GM13976 (cell line): Measurements from ENCODE around the gene LIMS3.
"Not testable (repeated sequence)": the region's sequence is repeated elsewhere in the genome, so short reads cannot be mapped to it uniquely, and the experiment has no call there.

Experiments used
- DNase-seq: peaks from one replicate; pipeline ENCODE4 v3.0.0; 2012; ENCODE audit warnings: low spot score
- in situ Hi-C: fragments of 300-500 bp; cut with MboI; formaldehyde crosslinking; loops from one replicate; pipeline ENCODE4 v1.12.0; 2022; ENCODE audit warnings: low sequenced_read_pairs, mixed read lengths, inconsistent platforms; ENCODE audit not compliant: unreplicated experiment

Gene LIMS3

GRCh38 chr2:109898462-109899336, at the start of gene LIMS3:
LIMS3 (plus strand) TSS chr2:109898688; CDS start chr2:109898729, 41 bp downstream.
- DNase-seq, in situ Hi-C loops: not testable (repeated sequence)

DNA sequence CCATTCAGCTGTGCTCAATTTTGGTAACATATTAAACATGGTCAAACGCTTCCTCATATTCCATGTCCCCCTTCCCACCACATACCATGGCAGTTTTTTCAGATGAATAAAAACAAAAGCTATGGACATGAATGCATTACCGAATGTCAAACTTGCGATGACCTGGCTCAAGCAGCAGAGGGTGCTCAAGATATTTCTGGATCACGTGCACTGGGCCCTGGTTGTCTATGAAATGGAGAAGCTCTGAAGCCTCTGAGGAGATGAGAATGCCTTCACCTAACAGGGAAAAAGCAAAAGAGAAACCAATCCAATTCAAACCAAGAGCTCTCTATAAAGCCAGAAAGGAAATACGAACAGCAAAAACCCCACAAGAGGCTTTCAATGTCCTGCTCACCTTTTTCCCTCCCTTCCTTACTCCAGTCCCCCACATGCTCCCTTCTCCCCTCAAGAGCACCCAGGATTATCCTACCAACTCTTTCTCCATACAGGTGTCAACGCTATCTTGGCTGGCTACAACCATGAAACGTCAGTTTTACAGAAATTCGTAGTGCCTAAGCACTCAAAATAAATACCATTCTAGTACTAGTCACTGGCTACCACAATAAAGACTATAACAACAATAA, 27.2 kb upstream of the LIMS3 start:
- DNase-seq, in situ Hi-C loops: not testable (repeated sequence)

- in situ Hi-C loops, DNase-seq: not testable (repeated sequence)
Measured at GRCh38 chr2:109876625-109877024, 21.9 kb upstream of the LIMS3 start.

GRCh38 chr2:109882112-109882511, 16.4 kb upstream of the LIMS3 start:
- in situ Hi-C loops, DNase-seq: not testable (repeated sequence)

DNA sequence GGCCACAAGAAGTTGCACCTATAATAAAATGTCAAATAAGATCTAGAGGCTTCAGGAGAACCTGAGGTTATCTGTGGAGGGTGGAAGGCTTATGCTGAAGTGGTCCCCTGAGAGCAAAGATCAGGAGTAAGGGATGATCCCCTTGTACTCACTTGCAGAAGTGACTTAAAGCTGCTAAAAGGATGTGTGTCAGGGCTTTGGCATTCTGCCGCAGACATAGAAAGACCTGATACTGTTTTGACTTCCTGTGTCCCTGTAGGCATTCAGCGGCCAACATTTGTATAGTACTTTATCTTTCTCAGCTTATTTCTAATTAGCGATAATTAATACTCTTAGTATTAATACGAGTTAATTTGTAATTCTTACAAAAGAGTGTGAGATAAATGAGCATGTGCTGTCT, 10.1 kb upstream of the LIMS3 start:
- in situ Hi-C loops, DNase-seq: not testable (repeated sequence)

DNA sequence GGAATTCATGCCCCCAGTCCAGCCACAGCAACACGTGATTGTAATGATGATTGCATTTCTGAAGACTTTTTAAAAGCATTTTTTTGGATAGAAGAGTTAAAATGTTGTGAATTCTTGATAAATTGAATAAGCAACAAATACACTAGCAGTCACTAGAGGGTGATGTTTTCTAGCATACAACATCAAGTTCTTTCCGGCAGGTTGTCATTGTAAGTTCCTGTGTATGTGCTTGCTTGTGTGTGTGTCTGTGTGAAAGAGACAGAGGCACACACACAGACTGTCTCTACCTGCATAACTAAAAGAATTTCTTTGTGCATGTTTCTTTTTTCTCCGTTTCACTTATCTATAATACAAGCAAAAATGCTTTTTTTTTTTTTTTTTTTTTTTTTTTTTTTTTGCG, 8.6 kb upstream of the LIMS3 start:
- in situ Hi-C loops, DNase-seq: not testable (repeated sequence)

DNA sequence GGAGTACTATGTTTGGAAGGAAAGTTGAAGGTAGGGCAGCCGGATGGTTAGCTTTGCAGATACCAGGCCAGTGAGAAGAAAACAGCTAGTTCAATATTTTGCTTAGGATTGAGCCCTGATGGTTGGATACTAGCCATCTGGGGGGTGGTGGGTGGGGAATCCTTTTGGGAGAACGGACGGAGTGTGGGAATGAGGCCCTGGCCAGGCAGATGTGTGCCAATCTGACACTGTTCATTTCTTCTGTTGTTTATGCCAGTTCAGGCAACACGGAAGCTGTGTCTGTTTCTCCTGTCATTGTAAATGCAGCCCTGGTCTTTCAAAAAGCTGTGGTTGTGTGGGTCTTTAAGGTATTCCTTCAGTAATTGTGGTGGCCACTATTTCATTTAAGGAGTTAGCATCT, 7.5 kb upstream of the LIMS3 start:
- DNase-seq, in situ Hi-C loops: not testable (repeated sequence)

- in situ Hi-C loops, DNase-seq: not testable (repeated sequence)
Measured at GRCh38 chr2:109893736-109894135, 4.8 kb upstream of the LIMS3 start.

- DNase-seq, in situ Hi-C loops: not testable (repeated sequence)
Measured at GRCh38 chr2:109894141-109894540, 4.3 kb upstream of the LIMS3 start.

DNA sequence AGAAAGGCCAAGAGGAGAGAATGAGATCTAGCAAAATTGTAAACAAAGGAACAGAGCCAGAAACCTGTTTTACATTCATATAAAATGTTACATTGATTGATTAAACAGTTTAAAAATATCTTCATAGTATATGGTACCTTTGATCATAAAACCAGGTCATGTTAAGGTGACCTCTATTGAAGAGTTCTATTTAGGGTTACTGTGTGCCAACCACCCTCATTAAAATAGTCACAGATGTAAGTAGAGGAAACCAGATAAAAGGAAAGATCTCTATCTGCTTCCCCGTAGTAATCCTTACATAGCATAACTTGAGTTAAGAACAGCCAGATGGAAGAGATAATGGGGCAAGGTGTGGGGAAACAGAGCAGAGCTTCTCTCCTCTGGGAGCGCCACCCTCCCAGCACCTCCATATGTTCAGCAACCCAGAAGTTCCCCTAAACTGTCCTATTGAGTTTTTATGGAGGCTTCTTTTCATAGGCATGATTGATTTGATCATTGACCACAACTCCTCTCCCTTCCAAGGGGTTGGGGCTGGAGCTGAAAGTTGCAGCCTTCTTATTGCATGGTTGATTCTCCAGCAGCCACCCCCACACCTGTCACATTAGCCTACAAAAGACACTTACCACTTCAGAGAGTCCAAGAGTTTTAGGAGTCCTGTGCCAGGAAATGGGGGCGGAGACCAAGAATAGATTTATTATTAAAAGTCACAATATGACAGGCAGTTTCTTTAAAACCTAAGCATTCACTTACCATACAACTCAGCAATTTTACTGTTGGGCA, 3.2 kb upstream of the LIMS3 start:
- DNase-seq, in situ Hi-C loops: not testable (repeated sequence)

- DNase-seq, in situ Hi-C loops: not testable (repeated sequence)
Measured at GRCh38 chr2:109896212-109896611, 2.3 kb upstream of the LIMS3 start.

- DNase-seq, in situ Hi-C loops: not testable (repeated sequence)
Measured at GRCh38 chr2:109897769-109898461, 573 bp upstream of the LIMS3 start.

DNA sequence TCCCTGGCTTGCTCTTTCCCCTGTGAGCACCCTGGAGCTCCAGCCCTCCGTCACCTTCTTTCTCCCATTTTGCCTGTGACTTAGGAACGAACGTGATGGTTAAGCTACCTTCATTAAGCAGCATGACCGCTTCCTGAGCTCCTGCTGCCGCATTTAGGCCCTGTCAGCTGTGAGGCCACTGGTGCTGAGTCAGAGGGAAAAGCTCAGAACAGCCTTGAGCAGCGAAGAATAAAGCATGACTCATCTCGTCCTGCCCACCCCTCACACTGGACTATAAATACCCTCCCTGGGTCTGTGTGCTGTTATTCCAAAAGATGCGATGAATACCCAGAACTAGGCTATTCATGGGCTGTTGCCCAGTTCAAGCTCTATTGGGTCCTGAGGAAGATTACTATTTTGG, 7.3 kb downstream of the LIMS3 start:
- in situ Hi-C loops, DNase-seq: not testable (repeated sequence)

- DNase-seq, in situ Hi-C loops: not testable (repeated sequence)
Measured at GRCh38 chr2:109908626-109909025, 10.1 kb downstream of the LIMS3 start.

GRCh38 chr2:109910789-109911188, 12.3 kb downstream of the LIMS3 start:
- in situ Hi-C loops, DNase-seq: not testable (repeated sequence)

GRCh38 chr2:109913911-109914310, 15.4 kb downstream of the LIMS3 start:
- DNase-seq, in situ Hi-C loops: not testable (repeated sequence)

DNA sequence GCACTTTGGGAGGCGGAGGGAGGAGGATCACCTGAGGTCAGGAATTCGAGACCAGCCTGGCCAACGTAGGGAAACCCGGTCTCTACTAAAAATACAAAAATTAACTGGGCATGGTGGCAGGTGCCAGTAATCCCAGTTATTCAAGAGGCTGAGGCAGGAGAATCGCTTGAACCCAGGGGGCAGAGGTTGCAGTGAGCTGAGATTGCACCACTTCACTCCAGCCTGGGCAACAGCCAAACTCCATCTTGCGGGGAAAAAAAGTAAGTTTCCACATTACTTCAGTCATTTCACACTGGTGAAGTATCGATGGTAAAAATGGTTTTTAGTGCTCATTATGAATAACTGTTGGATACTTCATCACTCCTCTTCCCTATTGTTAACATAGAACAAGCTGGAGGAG, 16.1 kb downstream of the LIMS3 start:
- in situ Hi-C loops, DNase-seq: not testable (repeated sequence)

GRCh38 chr2:109915830-109916229, 17.3 kb downstream of the LIMS3 start:
- in situ Hi-C loops, DNase-seq: not testable (repeated sequence)
